Spleen (tissue), 11 donors: ENCODE results near the gene EGLN3. TPM values are rescaled to one million over a fixed set of nuclear protein-coding genes. Genes with fewer than 3 reads are reported as not detected.
"Not testable (repeated sequence)": the region's sequence is repeated elsewhere in the genome, so short reads cannot be mapped to it uniquely, and the experiment has no call there.

Experiments
- DNase-seq: peaks from one replicate; pipeline ENCODE4 v3.0.0-alpha.2; 2020
- H3K27ac ChIP-seq, 8 donors: fragments of 200-600 bp; sonication (generic) in 7 of 8; 1 replicate in 4 of 8; 2 replicates in 4 of 8; pipeline versions ENCODE4 v1.5.0 to v1.8.0; 2016 to 2021; ENCODE audit warnings: inconsistent platforms in 4 of 8, mild to moderate bottlenecking in 4 of 8, moderate library complexity in 1 of 8
- H3K27me3 ChIP-seq, 7 donors: fragments of 200-600 bp; sonication (generic) in 6 of 7; replicated peaks in 1 of 7; 1 replicate in 4 of 7; 2 replicates in 3 of 7; pipeline versions ENCODE4 v1.5.0 to v1.8.0; 2016 to 2021; ENCODE audit warnings: inconsistent platforms in 3 of 7, mild to moderate bottlenecking in 1 of 7
- H3K36me3 ChIP-seq, 6 donors: fragments of 200-600 bp; sonication (generic) in 5 of 6; 1 replicate in 4 of 6; 2 replicates in 2 of 6; pipeline versions ENCODE4 v1.5.0 to v1.8.0; 2016 to 2021; ENCODE audit warnings: inconsistent platforms in 2 of 6
- H3K4me1 ChIP-seq, 6 donors: fragments of 200-600 bp; sonication (generic) in 5 of 6; 1 replicate in 3 of 6; 2 replicates in 3 of 6; pipeline versions ENCODE4 v1.5.0 to v1.8.0; 2016 to 2021; ENCODE audit warnings: inconsistent platforms in 3 of 6
- H3K4me3 ChIP-seq, 8 donors: fragments of 200-600 bp; sonication (generic) in 7 of 8; 1 replicate in 4 of 8; 2 replicates in 4 of 8; pipeline versions ENCODE4 v1.5.0 to v1.8.0; 2016 to 2021; ENCODE audit warnings: inconsistent platforms in 4 of 8, mild to moderate bottlenecking in 4 of 8, moderate library complexity in 2 of 8
- H3K9me3 ChIP-seq, 8 donors: fragments of 200-600 bp; sonication (generic) in 7 of 8; 1 replicate in 4 of 8; 2 replicates in 4 of 8; pipeline versions ENCODE4 v1.5.0 to v1.8.0; 2016 to 2021; ENCODE audit warnings: inconsistent platforms in 4 of 8
- POLR2A ChIP-seq, 3 donors: fragments of 450-650 bp; IDR thresholded peaks; one replicate each; pipeline ENCODE4 v1.5.1; 2017; ENCODE audit warnings: antibody characterized with exemption in 3 of 3, mild to moderate bottlenecking in 1 of 3
- POLR2AphosphoS5 ChIP-seq, 3 donors: sonication (generic); formaldehyde crosslinking; IDR thresholded peaks; one replicate each; pipeline ENCODE4 v1.5.1; 2017; ENCODE audit warnings: antibody characterized with exemption in 3 of 3
- WGBS, 5 donors: extraction: QIAGEN DNeasy Blood & Tissue Kit in 3 of 5; methylation state at CpG; one replicate each; pipeline versions ENCODE4 v1.1.5 to v1.1.7; 2013 to 2018; 5-methylcytosine and 5-hydroxymethylcytosine counted together
- intact Hi-C: fragments of 100-400 bp; cut with DNase I; formaldehyde crosslinking; loops from one replicate; pipeline ENCODE4 v1.15.0; 2023; ENCODE audit warnings: low total_unique reads
- polyA plus RNA-seq, 3 donors: library from polyadenylated mRNA; stranded (reverse); fragments of 200-250 nt; gene quantifications; one replicate each; pipeline ENCODE4 v1.2.1, GENCODE V29; 2013
- total RNA-seq, 7 donors: library from RNA; depleted of rRNA in 3 of 7; stranded (reverse); fragments of >200 nt in 3 of 7; fragmentation: NEBNext Ultra II Directional in 4 of 7; extraction: Animal tissue kit (Norgen Biotek cat#: 25700) in 4 of 7; gene quantifications; one replicate each; pipeline versions ENCODE4 v1.1.0 to v1.2.1, GENCODE V29; 2016 to 2021
- TF ChIP-seq, protein P1 (sequence below), 11 experiments: fragments of 200-600 bp in 7 of 11; fragments of 450-650 bp in 4 of 11; sonication (generic) in 4 of 11; IDR thresholded peaks in 8 of 11; conservative IDR thresholded peaks in 3 of 11; 1 replicate in 7 of 11; 2 replicates in 4 of 11; pipeline versions ENCODE4 v1.4.0 to v1.8.0; 2016 to 2021; ENCODE audit warnings: antibody characterized with exemption in 11 of 11, inconsistent platforms in 4 of 11, mild to moderate bottlenecking in 1 of 11
- donor health status: healthy with polysubstance abuse.
- donor health status: DM: no; HTN: no; CAD: no; lungs with moderate emphysema.
- donor health status: DM: no; HTN: no; CAD: no.
- donor health status: Bipolar disorder and iron deficiency.
- donor health status: healthy.
- donor health status: DM: no; HTN: no; CAD: no.
- donor health status: DM: yes; HTN: yes; CAD: no.

EGLN3 gene
- total and polyA plus RNA-seq, 10 donors: 4.0 to 21.5 (median 7.8) TPM

DNA sequence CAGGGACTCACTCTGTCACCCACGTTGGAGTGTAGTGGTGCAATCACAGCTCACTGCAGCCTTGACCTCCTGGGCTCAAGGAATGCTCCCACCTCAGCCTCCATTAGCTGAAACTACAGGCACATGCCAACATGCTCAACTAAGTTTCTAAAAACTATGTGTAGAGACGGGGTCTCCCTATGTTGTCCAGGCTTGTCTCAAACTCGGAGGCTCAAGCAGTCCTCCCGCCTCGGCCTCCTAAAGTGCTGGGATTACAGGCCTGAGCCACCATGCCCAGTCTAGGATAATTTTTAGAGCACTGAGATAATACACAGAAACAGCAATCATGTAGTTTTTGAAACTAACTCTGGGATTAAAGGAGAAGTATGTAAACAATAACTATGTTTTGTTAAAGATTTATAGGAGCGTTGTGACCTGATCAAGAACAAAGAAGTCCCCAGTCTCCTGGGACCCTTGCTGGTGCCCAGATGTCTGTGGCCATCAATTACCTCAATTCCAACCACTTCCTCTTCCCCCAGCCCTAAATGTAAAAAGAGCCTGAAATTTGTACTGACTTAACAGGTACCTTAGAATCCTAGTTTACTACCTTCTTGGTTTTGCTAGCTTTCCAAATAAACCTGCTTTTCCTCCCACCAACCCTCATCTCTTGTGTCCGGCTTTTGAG, 28.9 kb upstream of the EGLN3 start:
- intact Hi-C loops: no loop called here
- peaks cover 0 to 6% (median 0%) of the 10 kb centered on the region in 8 donors for H3K9me3 ChIP-seq
- 52 to 81% (median 71%) methylated on average over 7 of the region's 7 CpGs for WGBS, 5 donors
- H3K4me3 ChIP-seq: no peak overlapping the region
- TF ChIP-seq POLR2A (IDR thresholded peaks at IDR 0.05) (no peak), POLR2AphosphoS5 (IDR thresholded peaks at IDR 0.05) (no peak)
- TF ChIP-seq, protein P1, sequence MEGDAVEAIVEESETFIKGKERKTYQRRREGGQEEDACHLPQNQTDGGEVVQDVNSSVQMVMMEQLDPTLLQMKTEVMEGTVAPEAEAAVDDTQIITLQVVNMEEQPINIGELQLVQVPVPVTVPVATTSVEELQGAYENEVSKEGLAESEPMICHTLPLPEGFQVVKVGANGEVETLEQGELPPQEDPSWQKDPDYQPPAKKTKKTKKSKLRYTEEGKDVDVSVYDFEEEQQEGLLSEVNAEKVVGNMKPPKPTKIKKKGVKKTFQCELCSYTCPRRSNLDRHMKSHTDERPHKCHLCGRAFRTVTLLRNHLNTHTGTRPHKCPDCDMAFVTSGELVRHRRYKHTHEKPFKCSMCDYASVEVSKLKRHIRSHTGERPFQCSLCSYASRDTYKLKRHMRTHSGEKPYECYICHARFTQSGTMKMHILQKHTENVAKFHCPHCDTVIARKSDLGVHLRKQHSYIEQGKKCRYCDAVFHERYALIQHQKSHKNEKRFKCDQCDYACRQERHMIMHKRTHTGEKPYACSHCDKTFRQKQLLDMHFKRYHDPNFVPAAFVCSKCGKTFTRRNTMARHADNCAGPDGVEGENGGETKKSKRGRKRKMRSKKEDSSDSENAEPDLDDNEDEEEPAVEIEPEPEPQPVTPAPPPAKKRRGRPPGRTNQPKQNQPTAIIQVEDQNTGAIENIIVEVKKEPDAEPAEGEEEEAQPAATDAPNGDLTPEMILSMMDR (IDR thresholded peaks at IDR 0.05 in 8 of 11, conservative IDR thresholded peaks at IDR 0.05 in 3 of 11): no peak
- DNase-seq: no peak
- no peaks in the 10 kb centered on the region for H3K27me3 ChIP-seq
- no peaks in the 10 kb centered on the region for H3K4me1 ChIP-seq
- no peaks in the 10 kb centered on the region for H3K36me3 ChIP-seq
- H3K27ac ChIP-seq: no peak overlapping the region

- DNase-seq: no peak
- intact Hi-C loops: no loop called here
- peaks cover 0 to under 1% (median 0%) of the 10 kb centered on the region in 8 donors for H3K9me3 ChIP-seq
- WGBS, 5 donors: 85 to 94% (median 94%) methylated on average over 8 of the region's 8 CpGs
- TF ChIP-seq POLR2A (IDR thresholded peaks at IDR 0.05) (no peak), POLR2AphosphoS5 (IDR thresholded peaks at IDR 0.05) (no peak)
- TF ChIP-seq, protein P1 (IDR thresholded peaks at IDR 0.05 in 8 of 11, conservative IDR thresholded peaks at IDR 0.05 in 3 of 11): no peak
- H3K4me1 ChIP-seq: no peaks in the 10 kb centered on the region
- H3K4me3 ChIP-seq: no peak overlapping the region
- no peaks in the 10 kb centered on the region for H3K36me3 ChIP-seq
- no peaks in the 10 kb centered on the region for H3K27me3 ChIP-seq
- no peak overlapping the region for H3K27ac ChIP-seq
These were observed 28.2 kb upstream of the EGLN3 start for GRCh38 chr14:33978892-33979612.

- Histone ChIP-seq H3K27me3 (no peaks in the 10 kb centered on the region), H3K36me3 (no peaks in the 10 kb centered on the region), H3K4me3 (no peak overlapping the region), H3K27ac (no peak overlapping the region), H3K4me1 (peaks cover 0 to 6% (median 0%) of the 10 kb centered on the region in 6 donors), H3K9me3 (peaks cover 0 to 26% (median 13%) of the 10 kb centered on the region in 8 donors)
- no peak for TF ChIP-seq POLR2AphosphoS5 (IDR thresholded peaks at IDR 0.05)
- no peak for TF ChIP-seq POLR2A (IDR thresholded peaks at IDR 0.05)
- TF ChIP-seq, protein P1 (IDR thresholded peaks at IDR 0.05 in 8 of 11, conservative IDR thresholded peaks at IDR 0.05 in 3 of 11): no peak
- no peak for DNase-seq
- WGBS, 5 donors: 39 to 62% (median 54%) methylated on average over 6 of the region's 6 CpGs
- intact Hi-C loops: no loop called here
These were observed 21.8 kb upstream of the EGLN3 start for GRCh38 chr14:33972583-33973081.

DNA sequence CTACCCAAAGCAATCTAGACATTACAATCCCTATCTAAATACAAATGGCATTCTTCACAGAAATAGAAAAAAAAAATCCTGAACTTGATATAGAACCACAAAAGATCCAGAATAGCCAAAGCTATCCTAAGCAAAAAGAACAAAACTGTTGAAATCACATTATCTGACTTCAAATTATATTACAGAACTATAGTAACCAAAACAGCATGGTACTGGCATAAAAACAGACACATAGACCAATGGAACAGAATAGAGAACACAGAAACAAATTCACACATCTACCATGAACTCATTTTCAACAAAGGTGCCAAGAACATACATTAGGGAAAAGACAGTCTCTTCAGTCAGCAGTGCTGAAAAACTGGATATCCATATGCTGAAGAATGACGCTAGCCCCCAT, 19.0 kb upstream of the EGLN3 start:
- H3K36me3 ChIP-seq, DNase-seq, H3K27ac ChIP-seq, intact Hi-C loops, H3K27me3 ChIP-seq, H3K4me3 ChIP-seq, H3K4me1 ChIP-seq: not testable (repeated sequence)
- WGBS, 5 donors: 94 to 100% (median 97%) methylated on average over 1 of the region's 1 CpG
- H3K9me3 ChIP-seq: peaks cover 0 to 26% (median 13%) of the 10 kb centered on the region in 8 donors
